H9 (cell line): ENCODE measurements around the gene TSPAN18. TPM values are rescaled to one million over a fixed set of nuclear protein-coding genes. Genes with fewer than 3 reads are reported as not detected.

Experiments used
- DNase-seq: peaks from one replicate; pipeline ENCODE4 v3.0.0-alpha.2; 2017
- H2AFZ ChIP-seq: one replicate; pipeline ENCODE4 v1.6.1; 2013; ENCODE audit warnings: mild to moderate bottlenecking, low read length, control low read depth, moderate library complexity
- H2AK5ac ChIP-seq: 2 replicates; pipeline ENCODE4 v1.6.1; 2013; ENCODE audit warnings: low read length, control low read depth, mixed read lengths; ENCODE audit not compliant: insufficient read length
- H2BK120ac ChIP-seq: one replicate; pipeline ENCODE4 v1.6.1; 2013; ENCODE audit warnings: low read depth, mild to moderate bottlenecking, low read length, control low read depth, inconsistent platforms; ENCODE audit not compliant: poor library complexity, severe bottlenecking
- H2BK12ac ChIP-seq: 2 replicates; pipeline ENCODE4 v1.6.1; 2013; ENCODE audit warnings: low read length, control low read depth, mixed read lengths, low read depth; ENCODE audit not compliant: insufficient read length
- H2BK15ac ChIP-seq: 2 replicates; pipeline ENCODE4 v1.6.1; 2013; ENCODE audit warnings: low read depth, low read length, control low read depth
- H2BK20ac ChIP-seq: one replicate; pipeline ENCODE4 v1.6.1; 2013; ENCODE audit warnings: low read depth, mild to moderate bottlenecking, low read length, control low read depth, inconsistent platforms; ENCODE audit not compliant: poor library complexity, severe bottlenecking
- H2BK5ac ChIP-seq: 2 replicates; pipeline ENCODE4 v1.6.1; 2013; ENCODE audit warnings: low read length, control low read depth, mixed read lengths; ENCODE audit not compliant: insufficient read length
- H3K14ac ChIP-seq: 2 replicates; pipeline ENCODE4 v1.6.1; 2013; ENCODE audit warnings: low read length, control low read depth; ENCODE audit not compliant: insufficient read depth
- H3K18ac ChIP-seq: 2 replicates; pipeline ENCODE4 v1.6.1; 2013; ENCODE audit warnings: low read depth, mild to moderate bottlenecking, mixed read lengths, low read length, control low read depth; ENCODE audit not compliant: insufficient read length
- H3K23ac ChIP-seq: 2 replicates; pipeline ENCODE4 v1.6.1; 2013; ENCODE audit warnings: low read length, control low read depth, mixed read lengths, low read depth; ENCODE audit not compliant: insufficient read length
- H3K23me2 ChIP-seq: 2 replicates; pipeline ENCODE4 v1.6.1; 2013; ENCODE audit warnings: low read depth, mild to moderate bottlenecking, mixed read lengths, low read length, control low read depth; ENCODE audit not compliant: insufficient read length, poor library complexity, severe bottlenecking
- H3K27ac ChIP-seq: 2 replicates; pipeline ENCODE4 v1.5.1; 2013; ENCODE audit warnings: low read length, control low read depth, mixed read lengths, low read depth; ENCODE audit not compliant: insufficient read length
- H3K27me3 ChIP-seq: 2 replicates; pipeline ENCODE4 v1.6.1; 2013; ENCODE audit warnings: low read length, control low read depth, inconsistent platforms; ENCODE audit not compliant: insufficient read depth
- H3K4ac ChIP-seq: 2 replicates; pipeline ENCODE4 v1.6.1; 2013; ENCODE audit warnings: low read depth, mild to moderate bottlenecking, control low read depth, inconsistent platforms, low read length, moderate library complexity
- H3K4me1 ChIP-seq: 2 replicates; pipeline ENCODE4 v1.6.1; 2013; ENCODE audit warnings: low read length, control low read depth, inconsistent platforms; ENCODE audit not compliant: insufficient read depth
- H3K4me2 ChIP-seq: 2 replicates; pipeline ENCODE4 v1.6.1; 2013; ENCODE audit warnings: low read length, control low read depth, mixed read lengths; ENCODE audit not compliant: insufficient read length, insufficient read depth
- H3K56ac ChIP-seq: 2 replicates; pipeline ENCODE4 v1.6.1; 2013; ENCODE audit warnings: low read depth, mild to moderate bottlenecking, mixed read lengths, low read length, control low read depth; ENCODE audit not compliant: insufficient read length
- H3K79me1 ChIP-seq: 2 replicates; pipeline ENCODE4 v1.6.1; 2013; ENCODE audit warnings: low read depth, mild to moderate bottlenecking, moderate library complexity, low read length, control low read depth, inconsistent platforms; ENCODE audit not compliant: insufficient read depth, poor library complexity, severe bottlenecking
- H3K79me2 ChIP-seq: 2 replicates; pipeline ENCODE4 v1.6.1; 2013; ENCODE audit warnings: low read length, control low read depth, inconsistent platforms; ENCODE audit not compliant: insufficient read depth
- H3K9ac ChIP-seq: 2 replicates; pipeline ENCODE4 v1.6.1; 2013; ENCODE audit warnings: low read length, control low read depth, mixed read lengths; ENCODE audit not compliant: insufficient read length; ENCODE audit errors: extremely low read depth
- H3K9me3 ChIP-seq: one replicate; pipeline ENCODE4 v1.6.1; 2013; ENCODE audit warnings: low read depth, low read length, inconsistent platforms; ENCODE audit not compliant: control insufficient read depth
- H3T11ph ChIP-seq: one replicate; pipeline ENCODE4 v1.6.1; 2013; ENCODE audit warnings: mild to moderate bottlenecking, low read length, control low read depth, inconsistent platforms
- H4K20me1 ChIP-seq: one replicate; pipeline ENCODE4 v1.6.1; 2013; ENCODE audit not compliant: control insufficient read depth, insufficient read length, insufficient read depth
- H4K5ac ChIP-seq: 2 replicates; pipeline ENCODE4 v1.6.1; 2013; ENCODE audit warnings: low read depth, mild to moderate bottlenecking, mixed read lengths, low read length, control low read depth; ENCODE audit not compliant: insufficient read length
- H4K8ac ChIP-seq: replicated peaks from 2 replicates; pipeline ENCODE4 v1.6.1; 2013; ENCODE audit warnings: low read length, control low read depth, mixed read lengths, low read depth; ENCODE audit not compliant: insufficient read length
- H4K91ac ChIP-seq: 2 replicates; pipeline ENCODE4 v1.6.1; 2013; ENCODE audit warnings: low read depth, mild to moderate bottlenecking, moderate library complexity, mixed read lengths, low read length, control low read depth; ENCODE audit not compliant: insufficient read length
- H3K27ac Mint-ChIP-seq, 3 experiments: 2 replicates in 2 of 3; 3 replicates in 1 of 3; pipeline ENCODE4 v1.8.0; 2020 to 2021; ENCODE audit warnings: mixed read lengths in 3 of 3, mild to moderate bottlenecking in 1 of 3, moderate library complexity in 1 of 3
- H3K27me3 Mint-ChIP-seq: 2 replicates; pipeline ENCODE4 v1.8.0; 2021; ENCODE audit warnings: low read depth, mild to moderate bottlenecking, moderate library complexity, mixed read lengths
- H3K36me3 Mint-ChIP-seq, 3 experiments: 2 replicates in 2 of 3; 3 replicates in 1 of 3; pipeline ENCODE4 v1.8.0; 2020 to 2021; ENCODE audit warnings: low read depth in 3 of 3, mixed read lengths in 3 of 3; ENCODE audit not compliant: insufficient read depth in 1 of 3
- H3K4me1 Mint-ChIP-seq, 2 experiments: 2 replicates each; pipeline ENCODE4 v1.8.0; 2020; ENCODE audit warnings: mixed read lengths in 2 of 2
- H3K4me3 Mint-ChIP-seq, 2 experiments: 2 replicates in 1 of 2; 3 replicates in 1 of 2; pipeline ENCODE4 v1.8.0; 2020 to 2021; ENCODE audit warnings: mild to moderate bottlenecking in 2 of 2, mixed read lengths in 2 of 2, moderate library complexity in 1 of 2
- H3K9me3 Mint-ChIP-seq, 2 experiments: 2 replicates in 1 of 2; 3 replicates in 1 of 2; pipeline ENCODE4 v1.8.0; 2020; ENCODE audit warnings: mild to moderate bottlenecking in 2 of 2, mixed read lengths in 2 of 2, moderate library complexity in 1 of 2
- WGBS: extraction: QIAGEN DNeasy Blood & Tissue Kit; methylation state at CpG from one replicate; pipeline ENCODE4 v1.1.7; 2013; ENCODE audit warnings: missing lambda C conversion rate, low lambda C conversion rate, mixed read lengths; ENCODE audit not compliant: insufficient read length; ENCODE audit errors: extremely low coverage; 5-methylcytosine and 5-hydroxymethylcytosine counted together
- total RNA-seq: library from RNA; stranded (reverse); gene quantifications from 2 replicates; pipeline ENCODE4 v1.2.1, GENCODE V29; 2021
- TF ChIP-seq, protein P1 (sequence below): fragments of 200-600 bp; sonication (generic); conservative IDR thresholded peaks from 3 replicates; pipeline ENCODE4 v1.8.0; 2021; ENCODE audit warnings: antibody characterized with exemption, mild to moderate bottlenecking

Gene TSPAN18
- total RNA-seq, 1 experiment from 2014 or later, result 25.3 TPM

DNA sequence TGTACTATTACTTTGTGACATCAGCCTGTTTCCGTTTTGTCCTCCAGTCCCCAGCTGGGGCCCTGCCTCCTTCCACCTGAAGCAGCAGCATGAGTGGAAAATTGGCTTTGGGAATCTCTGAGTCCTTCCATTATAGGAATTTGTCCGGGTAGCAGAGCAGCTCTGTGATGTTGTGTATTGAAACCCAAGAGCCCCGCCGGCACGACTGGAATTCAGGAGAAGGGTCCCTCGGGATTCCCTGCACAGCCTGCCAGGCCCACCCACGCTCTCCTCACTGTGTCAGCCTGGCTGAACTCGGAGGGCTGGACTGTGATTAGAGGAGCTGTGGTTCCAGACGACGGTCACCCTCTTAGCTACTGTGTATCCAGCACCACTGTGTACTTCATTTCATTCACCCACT lies 18.8 kb upstream of the TSPAN18 start:
- Histone ChIP-seq H3K27ac (no peak overlapping the region), H2BK12ac (no peak overlapping the region), H3K14ac (no peak overlapping the region), H3T11ph (no peak overlapping the region), H3K23me2 (no peaks in the 10 kb centered on the region), H3K23ac (no peak overlapping the region), H3K18ac (no peak overlapping the region), H2AK5ac (no peak overlapping the region), H3K27me3 (no peaks in the 10 kb centered on the region), H3K9ac (no peak overlapping the region), H3K4ac (no peak overlapping the region), H4K91ac (no peak overlapping the region), H2AFZ (no peak overlapping the region), H2BK20ac (no peak overlapping the region), H2BK120ac (no peak overlapping the region), H3K4me1 (peaks cover 4% of the 10 kb centered on the region; the same call in 1 of the 2 replicates), H3K56ac (no peak overlapping the region), H4K8ac (no peak overlapping the region), H4K5ac (no peak overlapping the region), H3K79me2 (no peaks in the 10 kb centered on the region), H4K20me1 (no peaks in the 10 kb centered on the region), H2BK5ac (no peak overlapping the region), H3K4me2 (no peak overlapping the region), H3K9me3 (no peaks in the 10 kb centered on the region), H3K79me1 (no peaks in the 10 kb centered on the region), H2BK15ac (no peak overlapping the region)
- Mint-ChIP-seq H3K27me3 (peaks cover 23% of the 10 kb centered on the region), H3K9me3 (peaks cover 6 to 16% of the 10 kb centered on the region in 2 experiments), H3K4me3 (no peak overlapping the region), H3K4me1 (peaks cover 31 to 32% of the 10 kb centered on the region in 2 experiments), H3K36me3 (peaks cover 2 to 4% (median 2%) of the 10 kb centered on the region in 3 experiments; a peak in 3 of 7 replicates), H3K27ac (no peak overlapping the region)
- WGBS, result no CpG with 5 or more reads among the region's 10 CpGs
- TF ChIP-seq, protein P1, sequence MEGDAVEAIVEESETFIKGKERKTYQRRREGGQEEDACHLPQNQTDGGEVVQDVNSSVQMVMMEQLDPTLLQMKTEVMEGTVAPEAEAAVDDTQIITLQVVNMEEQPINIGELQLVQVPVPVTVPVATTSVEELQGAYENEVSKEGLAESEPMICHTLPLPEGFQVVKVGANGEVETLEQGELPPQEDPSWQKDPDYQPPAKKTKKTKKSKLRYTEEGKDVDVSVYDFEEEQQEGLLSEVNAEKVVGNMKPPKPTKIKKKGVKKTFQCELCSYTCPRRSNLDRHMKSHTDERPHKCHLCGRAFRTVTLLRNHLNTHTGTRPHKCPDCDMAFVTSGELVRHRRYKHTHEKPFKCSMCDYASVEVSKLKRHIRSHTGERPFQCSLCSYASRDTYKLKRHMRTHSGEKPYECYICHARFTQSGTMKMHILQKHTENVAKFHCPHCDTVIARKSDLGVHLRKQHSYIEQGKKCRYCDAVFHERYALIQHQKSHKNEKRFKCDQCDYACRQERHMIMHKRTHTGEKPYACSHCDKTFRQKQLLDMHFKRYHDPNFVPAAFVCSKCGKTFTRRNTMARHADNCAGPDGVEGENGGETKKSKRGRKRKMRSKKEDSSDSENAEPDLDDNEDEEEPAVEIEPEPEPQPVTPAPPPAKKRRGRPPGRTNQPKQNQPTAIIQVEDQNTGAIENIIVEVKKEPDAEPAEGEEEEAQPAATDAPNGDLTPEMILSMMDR, result no peak
- no peak for DNase-seq
